ENCODE measurements around the gene SNAPC1.
"Not testable (repeated sequence)": the region's sequence is repeated elsewhere in the genome, so short reads cannot be mapped to it uniquely, and the experiment has no call there.

The SNAPC1 gene

GRCh38 chr14:61750708-61751474 is 11.3 kb upstream of the SNAPC1 start:
- no peak for DNase-seq

- no peak for DNase-seq
These were observed 10.7 kb upstream of the SNAPC1 start for GRCh38 chr14:61751475-61751989.

- DNase-seq, result no peak
These were observed 9.6 kb upstream of the SNAPC1 start for GRCh38 chr14:61752626-61753025.

- no peak for DNase-seq
These were observed 8.6 kb upstream of the SNAPC1 start for GRCh38 chr14:61753631-61754030.

DNA sequence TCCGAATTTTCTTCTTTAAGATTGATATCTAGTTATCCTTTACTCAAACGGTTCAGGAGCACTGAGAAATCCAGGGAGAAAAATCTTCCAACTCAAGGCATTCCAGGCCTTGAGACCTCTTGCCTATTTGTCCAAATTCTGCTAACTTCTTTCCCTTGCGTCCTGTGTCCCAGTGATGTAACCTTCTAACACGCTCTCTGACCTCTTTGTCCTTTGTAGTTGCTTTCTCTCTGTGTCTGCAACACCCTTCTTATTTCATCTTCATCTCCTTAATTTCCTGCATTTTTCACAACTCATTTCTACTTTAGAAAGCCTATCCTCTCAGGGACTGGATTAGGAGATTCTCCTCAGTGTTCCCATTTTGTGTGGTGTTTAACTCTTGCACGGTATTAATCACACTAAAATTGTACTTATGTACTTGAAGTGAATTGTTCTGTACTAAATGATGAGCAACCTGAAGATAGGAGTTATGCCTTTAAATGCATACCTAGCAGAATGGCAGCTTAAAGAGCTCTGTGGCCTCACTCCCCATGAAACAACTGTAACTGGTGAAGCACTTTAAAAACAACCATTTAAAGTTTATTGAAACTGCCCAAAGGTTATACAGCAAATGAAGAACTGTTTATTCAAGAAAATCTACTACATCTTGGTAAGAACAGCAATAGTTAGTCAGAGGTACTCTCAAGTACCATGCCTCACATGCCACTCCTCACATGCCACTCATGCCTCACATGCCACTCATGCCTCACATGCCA is 7.4 kb upstream of the SNAPC1 start:
- DNase-seq, result no peak

GRCh38 chr14:61755382-61755742 is 6.9 kb upstream of the SNAPC1 start:
- DNase-seq, result not testable (repeated sequence)

- DNase-seq, result no peak
These were observed 6.1 kb upstream of the SNAPC1 start for GRCh38 chr14:61756135-61756534.

DNA sequence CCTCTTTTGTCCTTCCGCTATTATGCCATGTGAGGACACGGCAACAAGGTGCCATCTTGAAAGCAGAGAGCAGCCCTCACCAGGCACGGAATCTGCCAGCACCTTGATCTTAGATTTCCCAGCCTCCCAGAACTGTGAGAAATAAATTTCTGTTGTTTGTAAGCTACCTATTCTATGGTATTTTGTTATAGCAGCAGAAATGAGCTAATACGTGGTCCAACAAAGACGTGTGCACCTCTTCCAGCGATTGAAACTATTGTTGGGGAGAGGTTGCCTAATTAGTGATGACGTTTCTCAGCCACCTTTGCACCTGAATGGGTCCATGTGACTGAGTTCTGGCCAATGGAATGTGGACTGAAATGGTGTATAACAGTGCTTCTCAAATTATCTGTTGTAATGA is 2.3 kb upstream of the SNAPC1 start:
- DNase-seq, result no peak

DNA sequence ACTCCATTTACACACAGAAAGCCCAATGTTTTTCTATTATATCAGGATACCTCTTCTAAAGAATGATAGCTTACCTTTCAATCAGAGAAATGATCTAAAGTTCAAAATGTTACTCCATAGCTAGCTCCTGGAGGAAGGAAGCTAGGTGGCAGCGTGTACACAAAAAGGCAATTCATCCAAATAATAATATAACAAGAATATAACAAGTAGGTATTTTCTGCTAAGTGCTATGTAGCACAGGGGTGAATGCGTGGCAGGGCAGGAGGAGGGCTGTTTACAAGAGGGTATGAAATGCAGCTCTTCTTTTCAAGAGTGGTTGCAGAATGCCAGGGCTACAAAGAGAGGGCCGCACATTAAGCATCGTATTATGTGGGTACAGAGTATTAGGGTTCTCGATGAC is 663 bp upstream of the SNAPC1 start:
- no peak for DNase-seq

GRCh38 chr14:61764342-61765122 is 2.3 kb downstream of the SNAPC1 start:
- no peak for DNase-seq

DNA sequence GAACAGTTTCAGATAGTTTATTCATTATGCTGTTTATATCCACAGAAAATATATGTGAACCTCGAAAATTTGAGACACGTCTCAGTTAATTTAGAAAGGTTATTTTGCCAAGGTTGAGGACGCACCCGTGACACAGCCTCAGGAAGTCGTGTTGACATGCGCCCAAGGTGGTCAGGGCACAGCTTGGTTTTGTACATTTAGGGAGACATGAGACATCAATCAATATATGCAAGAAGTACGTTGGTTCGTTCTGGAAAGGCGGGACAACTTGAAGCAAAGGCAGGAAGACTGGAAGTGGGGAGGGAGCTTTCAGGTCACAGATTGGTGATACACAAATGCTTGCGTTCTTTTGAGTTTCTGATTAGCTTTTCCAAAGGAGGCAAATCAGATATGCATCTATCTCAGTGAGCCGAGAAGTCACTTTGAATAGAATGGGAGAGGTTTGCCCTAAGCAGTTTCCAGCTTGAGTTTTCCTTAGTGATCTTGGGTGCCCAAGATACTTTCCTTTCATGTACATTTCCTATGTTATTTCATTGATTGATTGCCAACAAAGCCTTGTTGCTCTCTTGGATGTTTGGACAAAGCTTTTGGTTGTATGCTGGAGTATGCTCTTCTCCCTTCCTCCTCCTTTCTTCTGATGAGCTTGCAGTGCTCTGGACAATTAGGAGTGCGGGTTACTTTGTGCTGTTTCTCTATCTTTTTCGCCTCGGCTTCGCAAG is 3.2 kb downstream of the SNAPC1 start:
- DNase-seq, result no peak

DNA sequence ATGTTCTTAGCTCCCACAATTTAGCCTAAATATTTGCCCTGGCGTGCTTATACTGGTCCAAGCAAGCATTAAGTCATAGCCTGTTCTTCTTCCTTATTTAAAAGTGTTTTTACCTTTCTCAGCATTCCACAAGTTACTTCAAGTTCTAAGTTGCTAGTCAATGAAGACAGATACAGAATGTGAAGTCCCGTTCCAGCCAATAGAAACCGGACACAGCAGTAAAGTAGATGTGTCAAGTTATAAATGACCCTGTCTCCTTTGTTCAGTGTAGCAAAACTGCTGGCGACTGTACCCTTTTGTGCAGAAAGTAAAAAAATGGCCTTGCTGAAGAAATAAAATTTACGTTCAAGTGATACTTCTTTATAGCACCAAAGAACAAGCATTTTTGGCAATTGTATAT is 3.9 kb downstream of the SNAPC1 start:
- DNase-seq, result no peak

GRCh38 chr14:61768240-61768639 is 6.0 kb downstream of the SNAPC1 start:
- no peak for DNase-seq

DNA sequence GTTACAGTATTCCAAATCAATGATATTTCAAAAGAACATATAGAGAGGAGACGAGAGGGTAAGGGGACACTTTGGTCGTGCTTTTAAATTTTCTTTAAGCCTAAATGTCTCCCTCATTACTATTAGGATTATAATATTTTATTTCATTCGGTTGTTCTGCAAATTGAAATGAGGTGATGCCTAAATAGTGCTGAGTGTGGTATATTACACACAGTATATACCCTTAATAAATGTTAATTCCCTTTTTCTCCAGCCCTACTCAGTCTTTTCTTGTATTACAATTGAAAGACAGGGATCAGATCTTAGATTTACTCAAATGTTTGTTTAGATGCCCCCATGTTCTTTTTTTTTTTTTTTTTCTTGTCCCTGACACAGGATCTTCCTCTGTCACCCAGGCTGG is 7.7 kb downstream of the SNAPC1 start:
- no peak for DNase-seq

DNA sequence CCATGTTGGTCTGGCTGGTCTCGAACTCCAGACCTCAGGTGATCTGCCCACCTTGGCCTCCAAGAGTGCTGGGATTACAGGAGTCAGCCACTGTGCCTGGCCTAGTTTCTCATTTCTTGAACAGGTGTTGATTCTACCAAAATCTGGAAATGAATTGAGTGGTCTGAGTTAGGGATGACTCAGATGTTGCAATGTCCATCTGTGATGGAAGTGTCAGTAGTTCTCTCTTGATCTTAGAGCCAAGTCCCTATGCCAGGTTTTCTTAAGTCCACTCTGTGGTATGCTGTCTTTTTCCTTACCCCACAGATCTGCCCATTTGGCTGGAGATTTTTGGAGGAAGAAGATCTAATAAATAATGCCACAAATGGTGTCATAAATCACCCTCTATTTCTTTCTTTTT is 12.6 kb downstream of the SNAPC1 start:
- no peak for DNase-seq

GRCh38 chr14:61780125-61780524 is 17.9 kb downstream of the SNAPC1 start:
- DNase-seq, result no peak

DNA sequence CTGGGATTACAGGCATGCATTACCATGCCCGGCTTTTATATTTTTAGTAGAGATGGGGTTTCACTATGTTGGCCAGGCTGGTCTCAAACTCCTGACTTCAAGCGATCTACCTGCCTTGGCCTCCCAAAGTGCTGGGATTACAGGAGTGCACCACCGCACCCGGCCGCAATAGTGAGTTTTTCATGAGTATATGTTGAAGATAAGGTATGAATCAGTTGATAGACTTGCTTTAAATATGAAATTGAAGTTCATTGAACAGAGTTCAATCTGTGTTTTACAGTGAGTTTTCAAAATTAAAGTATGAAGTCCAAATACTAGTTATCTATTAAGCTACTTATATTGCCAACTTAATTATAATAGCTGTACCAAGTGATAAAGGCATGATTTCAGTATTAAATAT is 35.1 kb downstream of the SNAPC1 start:
- DNase-seq, result no peak

- no peak for DNase-seq
These were observed 39.9 kb downstream of the SNAPC1 start for GRCh38 chr14:61802010-61802568.

DNA sequence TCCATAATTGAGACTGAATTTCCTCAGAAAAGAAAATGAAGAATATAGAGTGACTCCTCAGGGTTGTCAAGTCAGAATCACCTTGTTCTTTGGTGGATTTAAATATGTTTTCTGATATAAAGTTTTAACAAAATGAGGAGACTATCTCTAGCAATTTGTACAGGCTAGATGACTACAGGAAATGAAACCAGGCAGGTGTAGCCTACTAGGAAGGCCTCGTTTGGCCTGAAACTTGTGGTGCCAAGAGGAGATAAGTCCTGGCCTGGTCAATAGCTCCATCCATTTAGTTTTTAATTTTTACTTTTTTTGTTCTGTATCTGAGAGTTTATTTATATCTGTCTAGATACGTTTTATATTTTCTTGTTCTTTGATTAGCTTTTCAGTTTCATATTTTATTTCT is 41.5 kb downstream of the SNAPC1 start:
- no peak for DNase-seq

DNA sequence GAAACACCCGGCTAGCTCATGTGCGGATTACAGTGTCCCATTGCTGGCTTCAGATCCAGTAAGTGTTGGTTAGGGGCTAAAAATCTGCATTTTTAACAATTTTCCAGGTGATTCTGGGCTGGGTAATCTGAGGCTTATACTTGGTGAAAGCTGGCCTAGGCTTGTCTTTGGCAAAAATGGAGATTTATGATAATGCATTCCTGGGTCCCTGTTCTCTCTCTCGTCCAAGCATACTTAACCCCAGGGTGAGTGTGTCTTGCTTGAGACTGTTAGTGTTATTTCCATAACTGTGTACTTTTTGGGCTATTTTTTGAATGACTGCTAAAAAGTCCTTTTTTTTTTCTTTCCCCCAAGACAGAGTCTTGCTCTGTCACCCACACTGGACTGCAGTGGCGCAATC is 43.2 kb downstream of the SNAPC1 start:
- DNase-seq, result no peak

DNA sequence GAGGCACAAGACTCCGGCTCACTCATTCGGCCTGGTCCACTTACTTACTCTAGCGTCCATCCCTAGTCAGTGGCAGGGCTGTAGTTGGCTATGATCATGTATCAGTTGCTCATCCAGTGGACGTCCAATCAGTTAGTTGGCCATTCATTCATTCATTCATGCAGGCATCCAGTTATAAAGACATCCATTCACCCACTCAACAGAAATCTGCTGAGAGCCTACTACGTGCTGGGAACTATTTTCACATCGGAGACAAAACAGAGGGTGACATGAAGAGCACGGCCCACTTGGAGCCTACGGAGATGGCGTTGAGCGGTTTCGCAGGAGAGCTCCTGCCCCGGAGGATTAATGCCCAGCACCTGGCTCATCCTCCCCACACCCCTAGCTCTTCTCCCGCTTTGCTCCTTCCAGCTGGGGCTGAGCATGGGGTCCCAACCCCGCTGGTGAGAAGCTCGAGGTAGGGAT is 49.7 kb downstream of the SNAPC1 start:
- DNase-seq, result no peak

DNA sequence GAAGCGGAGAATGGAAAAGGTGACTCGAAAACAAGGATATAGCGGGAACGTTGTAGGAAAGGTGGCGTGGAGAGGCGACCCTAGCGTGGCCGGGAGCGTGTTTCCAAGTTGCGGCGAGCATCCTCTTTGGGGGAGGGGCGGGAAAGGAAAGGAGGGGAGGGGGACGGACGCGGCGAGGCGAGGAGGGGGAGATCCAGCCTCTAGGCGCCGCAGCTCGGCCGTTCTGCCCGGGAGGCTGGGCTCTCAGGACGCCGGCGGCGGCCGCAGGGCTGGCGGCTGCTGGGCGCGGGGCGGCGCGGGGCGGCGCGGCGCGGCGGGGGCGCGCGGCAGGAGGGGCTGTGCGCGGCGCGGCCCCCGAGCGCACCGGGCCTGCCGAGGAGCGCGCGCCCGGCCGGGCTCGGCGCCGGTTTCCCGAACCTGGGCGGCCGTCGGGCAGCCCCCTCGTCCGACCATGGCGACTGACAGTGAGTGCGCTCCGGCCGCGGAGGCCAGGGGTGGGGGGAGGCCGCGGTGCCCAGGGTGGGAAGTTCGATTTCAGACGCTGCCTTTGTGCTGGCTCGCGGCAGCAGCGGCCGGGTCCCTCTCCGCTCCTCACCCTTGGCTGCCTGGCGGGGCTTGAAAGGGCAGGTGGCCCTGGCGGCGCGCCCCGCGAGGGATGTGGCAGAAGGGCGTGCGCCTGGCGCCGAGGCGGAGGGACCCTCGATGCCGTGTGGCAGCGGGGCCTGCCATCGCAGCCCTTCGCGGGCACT is 50.3 kb downstream of the SNAPC1 start, which contains the start of gene SYT16:
TSS of gene SYT16 (plus strand) at position 357 of the 749 bp plus-strand sequence.
- DNase-seq, result no peak

All from NCI-H1436 treated with DMSO at 0.1 percent for 48 hours (cell line).